AG04449 (cell line): Measurements from ENCODE around the gene STUB1.

ENCODE experiments used
- CTCF ChIA-PET: fragments of 350-600 bp; formaldehyde crosslinking; extraction: SDS; loops from one replicate; lab custom pipeline; 2021; ENCODE audit warnings: antibody characterized with exemption; lab: Yijun Ruan, JAX
- POLR2A ChIA-PET: fragments of 400-600, 350-600 bp; formaldehyde crosslinking; extraction: SDS; loops from one replicate; lab custom pipeline; 2020; ENCODE audit warnings: antibody characterized with exemption, inconsistent platforms; lab: Yijun Ruan, JAX
- DNase-seq: peaks from one replicate; pipeline ENCODE4 v3.0.0-alpha.2; 2010; ENCODE audit warnings: low read depth, low spot score
- H3K4me3 ChIP-seq: 2 replicates; pipeline ENCODE4 v1.5.1; 2011; ENCODE audit warnings: low read depth, mild to moderate bottlenecking, control low read depth, low read length
- TF ChIP-seq, protein P1 (sequence below): IDR thresholded peaks from one replicate; pipeline ENCODE4 v1.5.1; 2011; ENCODE audit warnings: mild to moderate bottlenecking, moderate library complexity, low read length, control low read depth, inconsistent platforms; ENCODE audit not compliant: insufficient read depth; ENCODE audit errors: missing control alignments

The STUB1 gene

DNA sequence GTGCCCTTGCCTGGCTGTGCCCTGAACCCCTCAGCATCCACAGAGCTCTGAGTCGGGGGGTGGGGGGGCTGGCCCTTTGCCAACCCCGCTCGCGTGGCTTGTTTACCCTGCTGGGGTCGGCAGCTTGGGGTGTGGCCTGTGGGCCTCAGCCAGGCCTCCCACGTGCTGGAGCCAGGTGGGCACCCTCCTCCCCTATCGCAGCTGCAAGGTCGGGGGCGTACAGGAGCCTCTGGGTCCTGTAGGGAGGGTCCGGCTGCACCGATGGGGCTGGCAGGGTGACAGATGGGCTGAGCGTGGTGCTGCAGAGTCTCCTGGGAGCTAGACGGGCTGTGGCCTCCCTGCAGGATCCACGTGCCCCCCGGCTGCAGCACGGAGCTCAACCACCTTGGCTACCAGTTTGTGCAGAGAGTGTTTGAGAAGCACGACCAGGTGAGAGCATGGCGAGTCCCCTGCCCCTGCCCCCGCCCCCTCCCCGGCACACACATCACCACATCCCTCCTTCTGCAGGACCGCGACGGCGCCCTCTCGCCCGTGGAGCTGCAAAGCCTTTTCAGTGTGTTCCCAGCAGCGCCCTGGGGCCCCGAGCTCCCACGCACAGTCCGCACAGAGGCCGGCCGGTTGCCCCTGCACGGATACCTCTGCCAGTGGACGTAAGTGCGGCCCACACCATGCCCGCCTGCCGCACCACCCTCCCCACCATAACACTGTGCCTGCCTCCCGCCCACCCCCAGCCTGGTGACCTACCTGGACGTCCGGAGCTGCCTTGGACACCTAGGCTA lies 8.7 kb upstream of the STUB1 start:
- no peak overlapping the region for H3K4me3 ChIP-seq
- DNase-seq, result no peak
- TF ChIP-seq, protein P1, sequence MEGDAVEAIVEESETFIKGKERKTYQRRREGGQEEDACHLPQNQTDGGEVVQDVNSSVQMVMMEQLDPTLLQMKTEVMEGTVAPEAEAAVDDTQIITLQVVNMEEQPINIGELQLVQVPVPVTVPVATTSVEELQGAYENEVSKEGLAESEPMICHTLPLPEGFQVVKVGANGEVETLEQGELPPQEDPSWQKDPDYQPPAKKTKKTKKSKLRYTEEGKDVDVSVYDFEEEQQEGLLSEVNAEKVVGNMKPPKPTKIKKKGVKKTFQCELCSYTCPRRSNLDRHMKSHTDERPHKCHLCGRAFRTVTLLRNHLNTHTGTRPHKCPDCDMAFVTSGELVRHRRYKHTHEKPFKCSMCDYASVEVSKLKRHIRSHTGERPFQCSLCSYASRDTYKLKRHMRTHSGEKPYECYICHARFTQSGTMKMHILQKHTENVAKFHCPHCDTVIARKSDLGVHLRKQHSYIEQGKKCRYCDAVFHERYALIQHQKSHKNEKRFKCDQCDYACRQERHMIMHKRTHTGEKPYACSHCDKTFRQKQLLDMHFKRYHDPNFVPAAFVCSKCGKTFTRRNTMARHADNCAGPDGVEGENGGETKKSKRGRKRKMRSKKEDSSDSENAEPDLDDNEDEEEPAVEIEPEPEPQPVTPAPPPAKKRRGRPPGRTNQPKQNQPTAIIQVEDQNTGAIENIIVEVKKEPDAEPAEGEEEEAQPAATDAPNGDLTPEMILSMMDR, result no peak
- ChIA-PET POLR2A (interaction anchor here (0.6 to 0.9 kb wide), 2 partner anchors 9 to 101 kb away, joined by 3 read pairs; partner anchors contain the start of gene STUB1), CTCF (interaction anchor here (0.9 to 1.2 kb wide), 3 partner anchors 10 to 49 kb away, joined by 3 to 4 read pairs (median 3); partner anchors contain the start of gene ANTKMT)

DNA sequence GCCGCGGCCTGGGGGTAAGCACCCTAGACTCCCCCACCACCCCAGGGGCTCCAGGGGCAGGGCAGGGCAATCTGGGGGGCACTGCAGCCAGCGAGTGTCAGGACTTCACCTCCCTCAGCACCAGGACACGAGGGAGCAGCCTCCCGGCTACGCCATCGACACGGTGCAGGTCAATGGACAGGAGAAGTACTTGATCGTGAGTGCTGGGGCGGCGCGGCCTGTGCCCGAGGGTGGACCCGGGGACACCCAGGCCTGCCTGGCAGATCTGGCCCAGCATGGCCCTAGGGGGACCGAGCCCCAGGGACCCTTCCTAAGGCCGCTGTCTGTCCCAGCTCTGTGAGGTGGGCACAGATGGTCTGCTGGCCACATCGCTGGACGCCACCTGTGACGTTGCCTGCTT lies 7.8 kb upstream of the STUB1 start:
- ChIA-PET POLR2A (no interaction called here), CTCF (interaction anchor here (0.6 to 1.2 kb wide), 2 partner anchors 12 to 48 kb away, joined by 3 read pairs; partner anchors contain the start of gene ANTKMT)
- TF ChIP-seq, protein P1, result no peak
- no peak for DNase-seq
- no peak overlapping the region for H3K4me3 ChIP-seq

DNA sequence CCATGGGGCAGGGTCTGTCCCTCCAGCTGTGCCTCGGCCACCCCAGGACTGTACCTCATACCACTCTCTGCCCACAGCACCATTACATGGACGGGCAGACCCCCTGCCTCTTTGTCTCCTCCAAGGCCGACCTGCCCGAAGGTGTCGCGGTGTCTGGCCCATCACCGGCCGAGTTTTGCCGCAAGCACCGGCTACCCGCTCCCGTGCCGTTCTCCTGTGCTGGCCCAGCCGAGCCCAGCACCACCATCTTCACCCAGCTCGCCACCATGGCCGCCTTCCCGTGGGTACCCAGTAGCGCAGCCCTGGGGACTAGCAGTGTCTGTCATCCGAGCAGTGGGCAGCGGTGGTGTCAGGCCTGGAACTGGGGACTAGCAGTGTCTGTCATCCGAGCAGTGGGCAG lies 7.4 kb upstream of the STUB1 start:
- ChIA-PET CTCF (interaction anchor here (0.6 kb wide), 1 partner anchor 13 kb away, joined by 3 read pairs; no protein-coding TSS in a partner anchor), POLR2A (no interaction called here)
- no peak overlapping the region for H3K4me3 ChIP-seq
- TF ChIP-seq, protein P1, result no peak
- DNase-seq, result no peak

DNA sequence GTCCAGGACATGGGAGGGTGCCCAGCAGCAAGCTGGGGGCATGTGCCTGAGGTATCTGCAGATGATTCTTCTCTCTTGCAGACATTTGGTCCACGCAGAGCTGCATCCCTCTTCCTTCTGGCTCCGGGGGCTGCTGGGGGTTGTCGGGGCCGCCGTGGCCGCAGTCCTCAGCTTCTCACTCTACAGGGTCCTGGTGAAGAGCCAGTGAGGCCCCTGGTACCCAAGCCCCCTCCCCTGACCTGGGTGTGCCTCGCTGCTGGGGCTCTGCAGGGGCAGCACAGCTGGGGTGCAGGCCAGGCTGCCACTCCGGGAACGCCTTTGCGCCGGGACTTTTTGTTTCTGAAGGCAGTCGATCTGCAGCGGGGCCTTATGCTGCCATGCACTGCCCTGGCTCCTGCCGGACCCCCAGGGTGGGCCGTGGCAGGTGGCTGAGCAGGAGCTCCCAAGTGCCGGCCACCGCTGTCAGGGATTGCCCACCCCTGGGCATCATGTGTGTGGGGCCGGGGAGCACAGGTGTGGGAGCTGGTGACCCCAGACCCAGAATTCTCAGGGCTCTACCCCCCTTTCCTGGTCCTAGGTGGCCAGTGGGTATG lies 6.7 kb upstream of the STUB1 start:
- CTCF ChIA-PET, result no interaction called here

DNA sequence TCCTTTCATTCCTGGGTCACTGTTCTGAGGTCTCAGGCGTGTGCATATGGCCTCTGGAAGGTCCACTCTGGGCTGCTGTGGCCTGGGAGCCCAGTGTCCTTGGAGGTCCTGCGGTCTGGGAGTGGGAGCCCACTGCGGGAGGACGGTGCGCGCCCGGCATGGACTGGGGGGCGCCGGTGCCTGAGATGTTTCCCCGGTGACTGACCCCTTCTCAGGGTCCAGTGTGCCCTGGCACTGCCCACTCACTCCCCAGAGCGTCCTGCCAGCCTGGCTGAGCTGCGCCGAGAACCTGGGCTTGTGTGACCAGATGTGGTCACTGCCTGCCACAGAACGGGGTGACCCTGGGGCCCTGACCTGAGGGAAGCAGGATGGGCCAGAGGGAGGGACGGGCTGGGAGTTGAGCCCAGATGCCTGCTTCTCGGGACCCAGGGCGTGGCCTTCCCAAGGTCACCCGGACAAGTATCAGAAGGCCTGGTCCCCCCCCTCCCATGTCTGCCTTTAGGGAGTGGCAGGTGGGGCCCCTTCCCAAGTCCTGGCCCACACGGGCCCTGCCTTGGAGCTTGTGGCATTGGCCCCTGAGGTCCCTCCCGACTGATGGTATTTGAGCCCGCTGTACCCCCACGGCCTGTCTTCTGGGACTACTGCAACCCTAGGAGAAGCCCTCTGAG lies 5.9 kb upstream of the STUB1 start:
- H3K4me3 ChIP-seq, result no peak overlapping the region
- POLR2A ChIA-PET, result interaction anchor here (2.1 kb wide), 1 partner anchor 10 kb away, joined by 7 read pairs; the partner anchor contains the start of gene JMJD8
- CTCF ChIA-PET, result interaction anchor here (2.5 kb wide), 1 partner anchor 9 kb away, joined by 10 read pairs; no protein-coding TSS in a partner anchor
- TF ChIP-seq, protein P1, result no peak
- no peak for DNase-seq

More for the DNA sequence above, 6.7 kb upstream of the STUB1 start:
- DNase-seq, result no peak
- TF ChIP-seq, protein P1, result no peak
- no peak overlapping the region for H3K4me3 ChIP-seq
- POLR2A ChIA-PET, result no interaction called here
